Stimulated activated CD4-positive, alpha-beta T cell treated with anti-CD3 and anti-CD28 coated beads, Interleukin-1b, Interleukin-23, amount 100 ng/mL, for 24 hours (primary cell): ENCODE data around the gene NUTM2A.
"Not testable (repeated sequence)": the region's sequence is repeated elsewhere in the genome, so short reads cannot be mapped to it uniquely, and the experiment has no call there.

Experiments
- DNase-seq, 4 experiments: peaks; one replicate each; pipeline ENCODE4 v3.0.0-alpha.2; 2020; ENCODE audit warnings: low read depth in 4 of 4, low spot score in 1 of 4

The NUTM2A gene

DNA sequence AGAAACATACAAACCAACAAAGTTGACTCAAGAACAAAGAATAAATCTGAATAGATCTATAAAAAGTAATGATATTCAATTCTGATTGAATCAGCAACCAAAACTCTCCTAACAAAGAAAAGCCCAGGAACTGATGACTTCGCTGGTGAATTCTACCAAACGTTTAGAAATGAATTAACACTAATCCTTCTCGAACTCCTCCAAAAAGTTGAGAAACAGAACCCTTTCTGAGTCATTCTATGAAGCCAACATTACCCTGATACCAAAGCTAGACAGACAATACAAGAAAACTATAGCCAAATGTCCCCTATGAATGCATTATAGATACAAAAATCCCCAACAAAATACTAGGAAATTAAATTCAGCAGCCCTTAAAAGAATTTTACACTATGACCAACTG lies 16.9 kb downstream of the NUTM2A start:
- not testable (repeated sequence) for DNase-seq

- DNase-seq = not testable (repeated sequence)
Observed at GRCh38 chr10:87247335-87247734, 22.1 kb downstream of the NUTM2A start.

DNA sequence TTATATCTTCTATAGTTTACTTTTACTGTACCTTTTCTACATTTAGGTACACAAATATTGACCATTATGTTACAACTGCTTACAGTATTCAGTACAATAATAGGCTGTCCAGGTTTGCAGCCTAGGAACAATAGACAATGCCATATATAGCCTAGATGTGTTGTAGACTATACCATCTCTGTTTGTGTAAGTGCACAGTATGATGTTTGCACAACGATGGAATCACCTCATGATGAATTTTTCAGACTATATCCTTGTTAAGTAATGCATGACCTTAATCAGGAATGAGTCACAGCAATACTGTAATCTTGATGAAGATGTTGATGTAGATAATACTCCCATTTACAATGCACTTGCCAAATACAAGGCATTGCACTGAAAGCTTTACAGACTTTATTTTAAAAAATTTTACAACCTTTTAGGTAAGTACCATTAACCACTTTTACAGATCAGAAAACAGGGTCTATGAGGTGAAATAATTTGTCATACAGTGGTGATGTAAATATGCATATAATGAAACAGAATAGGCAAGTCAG lies 23.6 kb downstream of the NUTM2A start:
- not testable (repeated sequence) for DNase-seq

DNA sequence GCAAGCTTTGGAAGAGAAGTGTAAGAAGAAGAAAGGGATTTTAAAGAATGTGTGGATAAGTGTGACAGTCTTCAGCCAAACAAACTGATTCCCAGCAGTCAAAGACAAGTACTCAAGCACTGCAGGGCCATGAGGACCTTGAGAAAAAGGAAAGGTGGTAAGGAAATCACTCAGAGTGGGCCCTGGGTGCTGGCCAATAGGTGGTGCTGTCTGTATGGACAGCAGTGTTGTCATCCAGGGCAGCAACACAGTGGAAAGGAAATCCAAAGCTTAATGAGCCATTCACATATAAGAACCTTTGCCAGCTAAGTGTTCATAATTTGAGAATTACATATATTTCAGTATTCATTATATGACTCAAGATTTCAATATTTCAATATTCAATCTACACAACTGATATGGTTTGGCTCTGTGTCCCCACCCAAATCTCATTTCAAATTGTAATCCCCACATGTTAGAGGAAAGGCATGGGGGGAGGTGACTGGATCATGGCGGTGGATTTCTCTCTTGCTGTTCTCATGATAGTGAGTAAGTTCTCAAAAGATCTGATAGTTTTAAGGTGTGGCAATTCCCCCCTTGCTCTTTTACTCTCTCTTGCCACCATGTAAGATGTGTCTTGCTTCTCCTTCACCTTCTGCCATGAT lies 55.6 kb downstream of the NUTM2A start:
- DNase-seq = not testable (repeated sequence)
